Stomach (tissue), 4 donors: ENCODE measurements around the gene USP8.
"Not testable (repeated sequence)": the region's sequence is repeated elsewhere in the genome, so short reads cannot be mapped to it uniquely, and the experiment has no call there.

Experiments
- POLR2A ChIP-seq, 4 donors: fragments of 450-650 bp; IDR thresholded peaks; one replicate each; pipeline ENCODE4 v1.6.1; 2016; ENCODE audit warnings: antibody characterized with exemption in 4 of 4, control low read depth in 2 of 4, mild to moderate bottlenecking in 1 of 4, moderate library complexity in 1 of 4
- POLR2AphosphoS5 ChIP-seq, 3 donors: sonication (generic); formaldehyde crosslinking; IDR thresholded peaks; one replicate each; pipeline ENCODE4 v1.6.1; 2016; ENCODE audit warnings: antibody characterized with exemption in 3 of 3
- TF ChIP-seq, protein P1 (sequence below), 7 experiments: fragments of 450-650 bp in 4 of 7; fragments of 200-600 bp in 3 of 7; sonication (generic) in 3 of 7; IDR thresholded peaks; one replicate each; pipeline ENCODE4 v1.5.1; 2016 to 2019; ENCODE audit warnings: antibody characterized with exemption in 7 of 7, control low read depth in 2 of 7, mild to moderate bottlenecking in 1 of 7

- TF ChIP-seq POLR2A, POLR2AphosphoS5 (IDR thresholded peaks at IDR 0.05): not testable (repeated sequence)
- TF ChIP-seq, protein P1, sequence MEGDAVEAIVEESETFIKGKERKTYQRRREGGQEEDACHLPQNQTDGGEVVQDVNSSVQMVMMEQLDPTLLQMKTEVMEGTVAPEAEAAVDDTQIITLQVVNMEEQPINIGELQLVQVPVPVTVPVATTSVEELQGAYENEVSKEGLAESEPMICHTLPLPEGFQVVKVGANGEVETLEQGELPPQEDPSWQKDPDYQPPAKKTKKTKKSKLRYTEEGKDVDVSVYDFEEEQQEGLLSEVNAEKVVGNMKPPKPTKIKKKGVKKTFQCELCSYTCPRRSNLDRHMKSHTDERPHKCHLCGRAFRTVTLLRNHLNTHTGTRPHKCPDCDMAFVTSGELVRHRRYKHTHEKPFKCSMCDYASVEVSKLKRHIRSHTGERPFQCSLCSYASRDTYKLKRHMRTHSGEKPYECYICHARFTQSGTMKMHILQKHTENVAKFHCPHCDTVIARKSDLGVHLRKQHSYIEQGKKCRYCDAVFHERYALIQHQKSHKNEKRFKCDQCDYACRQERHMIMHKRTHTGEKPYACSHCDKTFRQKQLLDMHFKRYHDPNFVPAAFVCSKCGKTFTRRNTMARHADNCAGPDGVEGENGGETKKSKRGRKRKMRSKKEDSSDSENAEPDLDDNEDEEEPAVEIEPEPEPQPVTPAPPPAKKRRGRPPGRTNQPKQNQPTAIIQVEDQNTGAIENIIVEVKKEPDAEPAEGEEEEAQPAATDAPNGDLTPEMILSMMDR (IDR thresholded peaks at IDR 0.05): not testable (repeated sequence)
Measured at GRCh38 chr15:50382408-50382807, 41.8 kb upstream of the USP8 start.
